Mesenchymal stem cell (in vitro differentiated cells and primary cell): ENCODE data around the gene LPCAT2.

ENCODE experiments used
- DNase-seq: peaks from one replicate; pipeline ENCODE4 v3.0.0-alpha.2; 2013
- H2AFZ ChIP-seq: one replicate; pipeline ENCODE4 v1.6.1; 2013; ENCODE audit warnings: low read depth, mild to moderate bottlenecking, control low read depth, inconsistent platforms, low read length, moderate library complexity
- H2AK5ac ChIP-seq: 2 replicates; pipeline ENCODE4 v1.6.1; 2013; ENCODE audit warnings: low read length, moderate library complexity, mild to moderate bottlenecking, inconsistent platforms; ENCODE audit not compliant: severe bottlenecking
- H2BK120ac ChIP-seq: one replicate; pipeline ENCODE4 v1.6.1; 2013; ENCODE audit warnings: low read depth, mild to moderate bottlenecking, inconsistent platforms, low read length, moderate library complexity
- H2BK12ac ChIP-seq, 2 experiments: one replicate each; pipeline ENCODE4 v1.6.1; 2013; ENCODE audit warnings: inconsistent platforms in 2 of 2, low read length in 2 of 2, mild to moderate bottlenecking in 2 of 2, moderate library complexity in 2 of 2, control low read depth in 1 of 2
- H2BK15ac ChIP-seq: one replicate; pipeline ENCODE4 v1.6.1; 2013; ENCODE audit warnings: mild to moderate bottlenecking, low read depth, inconsistent platforms; ENCODE audit not compliant: poor library complexity, severe bottlenecking
- H2BK5ac ChIP-seq: 2 replicates; pipeline ENCODE4 v1.6.1; 2013; ENCODE audit warnings: low read depth, mild to moderate bottlenecking, low read length, control low read depth, inconsistent platforms; ENCODE audit not compliant: poor library complexity, severe bottlenecking
- H3K14ac ChIP-seq, 2 experiments: one replicate each; pipeline ENCODE4 v1.6.1; 2013; ENCODE audit warnings: inconsistent platforms in 2 of 2, low read length in 2 of 2, control low read depth in 1 of 2, mild to moderate bottlenecking in 1 of 2, moderate library complexity in 1 of 2
- H3K18ac ChIP-seq, 2 experiments: one replicate each; pipeline ENCODE4 v1.6.1; 2013; ENCODE audit warnings: inconsistent platforms in 2 of 2, low read length in 2 of 2, control low read depth in 1 of 2, low read depth in 1 of 2, mild to moderate bottlenecking in 1 of 2
- H3K23ac ChIP-seq, 2 experiments: one replicate each; pipeline ENCODE4 v1.6.1; 2013; ENCODE audit warnings: inconsistent platforms in 2 of 2, low read length in 2 of 2, mild to moderate bottlenecking in 2 of 2, moderate library complexity in 2 of 2, control low read depth in 1 of 2
- H3K27ac ChIP-seq: 2 replicates; pipeline ENCODE4 v1.5.1; 2013; ENCODE audit warnings: mild to moderate bottlenecking, moderate library complexity, low read length, control low read depth, inconsistent platforms; ENCODE audit not compliant: poor library complexity, severe bottlenecking
- H3K27me3 ChIP-seq, 2 experiments: 2 replicates each; pipeline versions ENCODE4 v1.6.1 to v1.7.0; 2013; ENCODE audit warnings: low read length in 2 of 2, mild to moderate bottlenecking in 2 of 2, moderate library complexity in 2 of 2, control low read depth in 1 of 2, inconsistent platforms in 1 of 2; ENCODE audit not compliant: control insufficient read depth in 1 of 2, insufficient read depth in 1 of 2
- H3K36me3 ChIP-seq, 2 experiments: 2 replicates each; pipeline versions ENCODE4 v1.6.1 to v1.7.0; 2013; ENCODE audit warnings: low read length in 2 of 2, control low read depth in 1 of 2, inconsistent platforms in 1 of 2, low read depth in 1 of 2, mild to moderate bottlenecking in 1 of 2; ENCODE audit not compliant: insufficient read depth in 2 of 2, control insufficient read depth in 1 of 2
- H3K4ac ChIP-seq, 2 experiments: one replicate each; pipeline ENCODE4 v1.6.1; 2013; ENCODE audit warnings: inconsistent platforms in 2 of 2, low read length in 2 of 2, mild to moderate bottlenecking in 2 of 2, moderate library complexity in 2 of 2, control low read depth in 1 of 2, low read depth in 1 of 2
- H3K4me1 ChIP-seq: 2 replicates; pipeline ENCODE4 v1.6.1; 2013; ENCODE audit warnings: low read depth, low read length, control low read depth; ENCODE audit not compliant: control insufficient read depth, insufficient read depth
- H3K4me2 ChIP-seq: 2 replicates; pipeline ENCODE4 v1.6.1; 2013; ENCODE audit warnings: low read length, mild to moderate bottlenecking, inconsistent platforms; ENCODE audit not compliant: poor library complexity, severe bottlenecking
- H3K4me3 ChIP-seq, 2 experiments: 2 replicates each; pipeline versions ENCODE4 v1.5.1 to v1.7.0; 2013; ENCODE audit warnings: low read length in 2 of 2, mild to moderate bottlenecking in 2 of 2, control low read depth in 1 of 2, low read depth in 1 of 2; ENCODE audit not compliant: insufficient read depth in 1 of 2
- H3K79me1 ChIP-seq: replicated peaks from 2 replicates; pipeline ENCODE4 v1.6.1; 2013; ENCODE audit warnings: mild to moderate bottlenecking, control low read depth, low read length, inconsistent platforms; ENCODE audit not compliant: poor library complexity, severe bottlenecking
- H3K9ac ChIP-seq: 2 replicates; pipeline ENCODE4 v1.7.0; 2013; ENCODE audit warnings: mild to moderate bottlenecking, low read length, moderate library complexity
- H3K9me3 ChIP-seq: 2 replicates; pipeline ENCODE4 v1.7.0; 2013; ENCODE audit warnings: mild to moderate bottlenecking, low read length; ENCODE audit not compliant: control insufficient read depth
- H4K8ac ChIP-seq: one replicate; pipeline ENCODE4 v1.6.1; 2013; ENCODE audit warnings: inconsistent platforms, mild to moderate bottlenecking, low read length, moderate library complexity
- H4K91ac ChIP-seq: one replicate; pipeline ENCODE4 v1.6.1; 2013; ENCODE audit warnings: mild to moderate bottlenecking, low read length, inconsistent platforms
- WGBS: methylation state at CpG from one replicate; pipeline ENCODE4 v1.1.7; 2013; ENCODE audit warnings: mixed read lengths; 5-methylcytosine and 5-hydroxymethylcytosine counted together

Gene LPCAT2

GRCh38 chr16:55530316-55530856 is 21.5 kb downstream of the LPCAT2 start:
- Histone ChIP-seq H3K4me1 (no peaks in the 10 kb centered on the region), H3K9ac (no peak overlapping the region), H3K27me3 (no peaks in the 10 kb centered on the region), H3K23ac (no peak overlapping the region), H3K18ac (no peak overlapping the region), H2BK120ac (no peak overlapping the region), H4K91ac (no peak overlapping the region), H3K79me1 (no peaks in the 10 kb centered on the region), H2BK5ac (no peak overlapping the region), H3K14ac (no peak overlapping the region), H2BK12ac (no peak overlapping the region), H2BK15ac (no peak overlapping the region), H3K4ac (no peak overlapping the region), H4K8ac (no peak overlapping the region), H3K36me3 (peaks cover 0 to 62% of the 10 kb centered on the region in 2 experiments), H3K9me3 (no peaks in the 10 kb centered on the region), H2AFZ (no peak overlapping the region), H2AK5ac (no peak overlapping the region), H3K4me2 (no peak overlapping the region), H3K4me3 (no peak overlapping the region), H3K27ac (no peak overlapping the region)
- no peak for DNase-seq
- WGBS: no CpG with 5 or more reads among the region's 1 CpG

- no peak overlapping the region for H3K27ac ChIP-seq
- H4K8ac ChIP-seq: no peak overlapping the region
- H3K4me1 ChIP-seq: no peaks in the 10 kb centered on the region
- no peak overlapping the region for H2AK5ac ChIP-seq
- H4K91ac ChIP-seq: no peak overlapping the region
- H3K79me1 ChIP-seq: no peaks in the 10 kb centered on the region
- H3K9ac ChIP-seq: no peak overlapping the region
- no peak overlapping the region for H3K4ac ChIP-seq
- H3K9me3 ChIP-seq: no peaks in the 10 kb centered on the region
- no peak overlapping the region for H3K4me2 ChIP-seq
- no peak overlapping the region for H2AFZ ChIP-seq
- H3K4me3 ChIP-seq: no peak overlapping the region
- no peaks in the 10 kb centered on the region for H3K27me3 ChIP-seq
- no peak overlapping the region for H3K18ac ChIP-seq
- H2BK12ac ChIP-seq: no peak overlapping the region
- no peak overlapping the region for H3K14ac ChIP-seq
- DNase-seq: no peak
- WGBS: no CpG with 5 or more reads among the region's 1 CpG
- H2BK5ac ChIP-seq: no peak overlapping the region
- peaks cover 0 to 68% of the 10 kb centered on the region in 2 experiments for H3K36me3 ChIP-seq
- H2BK120ac ChIP-seq: no peak overlapping the region
- H3K23ac ChIP-seq: no peak overlapping the region
- H2BK15ac ChIP-seq: no peak overlapping the region
These were observed 23.4 kb downstream of the LPCAT2 start for GRCh38 chr16:55532227-55532626.

- Histone ChIP-seq H2AK5ac (no peak overlapping the region), H3K4ac (no peak overlapping the region), H2BK15ac (no peak overlapping the region), H4K8ac (no peak overlapping the region), H2AFZ (no peak overlapping the region), H3K4me3 (no peak overlapping the region), H3K27me3 (no peaks in the 10 kb centered on the region), H3K79me1 (no peaks in the 10 kb centered on the region), H2BK12ac (no peak overlapping the region), H3K9me3 (no peaks in the 10 kb centered on the region), H2BK120ac (no peak overlapping the region), H3K36me3 (peaks cover 0 to 66% of the 10 kb centered on the region in 2 experiments), H3K18ac (no peak overlapping the region), H3K14ac (no peak overlapping the region), H3K4me2 (no peak overlapping the region), H3K9ac (no peak overlapping the region), H3K23ac (no peak overlapping the region), H2BK5ac (no peak overlapping the region), H4K91ac (no peak overlapping the region), H3K4me1 (no peaks in the 10 kb centered on the region), H3K27ac (no peak overlapping the region)
- no peak for DNase-seq
- 94% methylated on average over 2 of the region's 2 CpGs for WGBS
These were observed 25.9 kb downstream of the LPCAT2 start for GRCh38 chr16:55534756-55535155.

GRCh38 chr16:55539049-55539448 is 30.2 kb downstream of the LPCAT2 start:
- no peaks in the 10 kb centered on the region for H3K4me1 ChIP-seq
- H3K27me3 ChIP-seq: no peaks in the 10 kb centered on the region
- no peaks in the 10 kb centered on the region for H3K9me3 ChIP-seq
- H3K4me2 ChIP-seq: no peak overlapping the region
- no peak overlapping the region for H2BK120ac ChIP-seq
- no CpG with 5 or more reads among the region's 5 CpGs for WGBS
- no peak overlapping the region for H2BK12ac ChIP-seq
- H3K9ac ChIP-seq: peak overlapping the region; percentile 50
- no peak overlapping the region for H3K14ac ChIP-seq
- H3K23ac ChIP-seq: no peak overlapping the region
- no peak overlapping the region for H2BK15ac ChIP-seq
- H4K8ac ChIP-seq: no peak overlapping the region
- H3K36me3 ChIP-seq: peaks cover 0 to 52% of the 10 kb centered on the region in 2 experiments
- H3K27ac ChIP-seq: no peak overlapping the region
- H3K18ac ChIP-seq: no peak overlapping the region
- H4K91ac ChIP-seq: no peak overlapping the region
- no peak overlapping the region for H3K4ac ChIP-seq
- DNase-seq: peak; percentile 47
- H2AK5ac ChIP-seq: no peak overlapping the region
- H3K4me3 ChIP-seq: no peak overlapping the region
- no peaks in the 10 kb centered on the region for H3K79me1 ChIP-seq
- no peak overlapping the region for H2BK5ac ChIP-seq
- H2AFZ ChIP-seq: no peak overlapping the region
